CD4-positive, alpha-beta T cell treated with Interleukin-2 at 100 ng/mL for 4 hours (primary cell): ENCODE data around the gene SYTL4.

Experiments used
- DNase-seq: peaks from one replicate; pipeline ENCODE4 v3.0.0-alpha.2; 2020; ENCODE audit warnings: low spot score

The SYTL4 gene

GRCh38 chrX:100695302-100695701 lies 36.6 kb downstream of the SYTL4 start:
- DNase-seq: no peak

GRCh38 chrX:100687546-100687945 lies 44.4 kb downstream of the SYTL4 start:
- no peak for DNase-seq

- DNase-seq: no peak
Observed at GRCh38 chrX:100687128-100687527, 44.8 kb downstream of the SYTL4 start.

GRCh38 chrX:100685997-100686305 lies 46.0 kb downstream of the SYTL4 start:
- DNase-seq: no peak

- DNase-seq: peak; percentile 62
Observed at GRCh38 chrX:100685284-100685996, 46.5 kb downstream of the SYTL4 start.

- DNase-seq: no peak
Observed at GRCh38 chrX:100682939-100683338, 49.0 kb downstream of the SYTL4 start.

GRCh38 chrX:100681599-100681998 lies 50.3 kb downstream of the SYTL4 start:
- DNase-seq: no peak

GRCh38 chrX:100680756-100681155 lies 51.2 kb downstream of the SYTL4 start:
- no peak for DNase-seq

- no peak for DNase-seq
Observed at GRCh38 chrX:100677611-100678181, 54.2 kb downstream of the SYTL4 start.

GRCh38 chrX:100674705-100675104 lies 57.2 kb downstream of the SYTL4 start:
- DNase-seq: no peak

GRCh38 chrX:100673397-100673953 lies 58.4 kb downstream of the SYTL4 start:
- no peak for DNase-seq

- no peak for DNase-seq
Observed at GRCh38 chrX:100672966-100673365, 59.0 kb downstream of the SYTL4 start.

GRCh38 chrX:100663642-100664041 lies 68.3 kb downstream of the SYTL4 start:
- no peak for DNase-seq

- DNase-seq: no peak
Observed at GRCh38 chrX:100662796-100663195, 69.1 kb downstream of the SYTL4 start.

GRCh38 chrX:100662170-100662569 lies 69.8 kb downstream of the SYTL4 start:
- DNase-seq: no peak

- no peak for DNase-seq
Observed at GRCh38 chrX:100659431-100660137, 72.3 kb downstream of the SYTL4 start.

GRCh38 chrX:100658941-100659381 lies 73.0 kb downstream of the SYTL4 start:
- no peak for DNase-seq

GRCh38 chrX:100654261-100654660 lies 77.7 kb downstream of the SYTL4 start:
- DNase-seq: no peak

GRCh38 chrX:100652266-100652665 lies 79.7 kb downstream of the SYTL4 start:
- DNase-seq: no peak

GRCh38 chrX:100650841-100651240 lies 81.1 kb downstream of the SYTL4 start:
- DNase-seq: no peak

GRCh38 chrX:100649550-100650356 lies 82.2 kb downstream of the SYTL4 start:
- no peak for DNase-seq
